GM04503 (cell line): ENCODE measurements around the gene OLFML1.

Source experiments
- DNase-seq: peaks from one replicate; pipeline ENCODE4 v3.0.0-alpha.2; 2012; ENCODE audit warnings: low read depth

The OLFML1 gene

GRCh38 chr11:7480113-7480512, 5.2 kb upstream of the OLFML1 start:
- no peak for DNase-seq

GRCh38 chr11:7484131-7484530, 1.2 kb upstream of the OLFML1 start:
- DNase-seq, result no peak

- DNase-seq, result no peak
These were observed 661 bp upstream of the OLFML1 start for GRCh38 chr11:7484645-7485044.

- no peak for DNase-seq
These were observed 933 bp downstream of the OLFML1 start for GRCh38 chr11:7486098-7486780.

GRCh38 chr11:7486781-7487140, 1.5 kb downstream of the OLFML1 start:
- no peak for DNase-seq

GRCh38 chr11:7487360-7487759, 2.1 kb downstream of the OLFML1 start:
- no peak for DNase-seq

- no peak for DNase-seq
These were observed 3.4 kb downstream of the OLFML1 start for GRCh38 chr11:7488681-7489080.

- DNase-seq, result no peak
These were observed 4.1 kb downstream of the OLFML1 start for GRCh38 chr11:7489376-7489775.

- DNase-seq, result peak; percentile 71
These were observed 4.7 kb downstream of the OLFML1 start for GRCh38 chr11:7490054-7490453.

- no peak for DNase-seq
These were observed 5.2 kb downstream of the OLFML1 start for GRCh38 chr11:7490535-7490934.

GRCh38 chr11:7492253-7492652, 6.9 kb downstream of the OLFML1 start:
- no peak for DNase-seq

GRCh38 chr11:7493670-7494069, 8.4 kb downstream of the OLFML1 start:
- no peak for DNase-seq

- DNase-seq, result no peak
These were observed 8.9 kb downstream of the OLFML1 start for GRCh38 chr11:7494086-7494745.

- no peak for DNase-seq
These were observed 10.7 kb downstream of the OLFML1 start for GRCh38 chr11:7495882-7496551.

GRCh38 chr11:7498193-7498592, 12.9 kb downstream of the OLFML1 start:
- no peak for DNase-seq

GRCh38 chr11:7499081-7499480, 13.8 kb downstream of the OLFML1 start:
- DNase-seq, result no peak

- no peak for DNase-seq
These were observed 14.9 kb downstream of the OLFML1 start for GRCh38 chr11:7500251-7500650.

- DNase-seq, result no peak
These were observed 15.9 kb downstream of the OLFML1 start for GRCh38 chr11:7501251-7501650.

- no peak for DNase-seq
These were observed 16.6 kb downstream of the OLFML1 start for GRCh38 chr11:7501894-7502293.

- no peak for DNase-seq
These were observed 20.9 kb downstream of the OLFML1 start for GRCh38 chr11:7506243-7506642.

- DNase-seq, result no peak
These were observed 22.8 kb downstream of the OLFML1 start for GRCh38 chr11:7508087-7508486.

- no peak for DNase-seq
These were observed 24.7 kb downstream of the OLFML1 start for GRCh38 chr11:7509966-7510365.

GRCh38 chr11:7511401-7511800, 26.1 kb downstream of the OLFML1 start:
- DNase-seq, result no peak
